B cell (primary cell): ENCODE data around the gene GRM8. TPM values are rescaled to one million over a fixed set of nuclear protein-coding genes. Genes with fewer than 3 reads are reported as not detected.

Experiments
- ATAC-seq: fragments of 200-7000 bp; cut with Tn5 transposase; one replicate; pipeline ENCODE4 v1.10.0; 2021; ENCODE audit warnings: low read depth, mild to moderate bottlenecking, moderate number of reproducible peaks, moderate library complexity
- CTCF ChIA-PET: fragments of 350-600 bp; sonication (Branson Sonifier 250); formaldehyde crosslinking; loops from one replicate; lab custom pipeline; 2021; ENCODE audit warnings: antibody characterized with exemption, inconsistent platforms; lab: Charles Lee
- POLR2A ChIA-PET: fragments of 350-600 bp; sonication (Branson Sonifier 250); formaldehyde crosslinking; loops from one replicate; lab custom pipeline; 2021; ENCODE audit warnings: antibody characterized with exemption; lab: Charles Lee
- DNase-seq: peaks from one replicate; pipeline ENCODE4 v3.0.0; 2013
- H2AFZ ChIP-seq: 2 replicates; pipeline ENCODE4 v1.6.1; 2012; ENCODE audit warnings: mild to moderate bottlenecking, low read depth, low read length; ENCODE audit not compliant: insufficient read depth, poor library complexity, severe bottlenecking
- H3K27ac ChIP-seq, 2 donors: 1 replicate in 1 of 2; 2 replicates in 1 of 2; pipeline ENCODE4 v1.5.1; 2012 to 2013; ENCODE audit warnings: low read length in 2 of 2, mild to moderate bottlenecking in 2 of 2, moderate library complexity in 1 of 2
- H3K27me3 ChIP-seq, 4 experiments: fragments of 200-600 bp in 1 of 4; sonication (generic) in 1 of 4; replicated peaks in 1 of 4; 1 replicate in 2 of 4; 2 replicates in 2 of 4; pipeline versions ENCODE4 v1.6.1 to v1.7.0; 2013 to 2016; ENCODE audit warnings: low read length in 3 of 4, mild to moderate bottlenecking in 2 of 4, mixed read lengths in 1 of 4, moderate library complexity in 1 of 4; ENCODE audit not compliant: insufficient read depth in 4 of 4, control insufficient read depth in 3 of 4; ENCODE audit errors: control extremely low read depth in 1 of 4
- H3K36me3 ChIP-seq, 2 experiments: replicated peaks in 1 of 2; 1 replicate in 1 of 2; 2 replicates in 1 of 2; pipeline versions ENCODE4 v1.6.1 to v1.7.1; 2013; ENCODE audit warnings: low read length in 1 of 2; ENCODE audit not compliant: insufficient read depth in 2 of 2, control insufficient read depth in 1 of 2; ENCODE audit errors: control extremely low read depth in 1 of 2, extremely low read depth in 1 of 2
- H3K4me1 ChIP-seq, 2 donors: fragments of 200-600 bp in 1 of 2; sonication (generic) in 1 of 2; 1 replicate in 1 of 2; 2 replicates in 1 of 2; pipeline versions ENCODE4 v1.5.1 to v1.6.1; 2013 to 2017; ENCODE audit warnings: low read length in 2 of 2; ENCODE audit not compliant: control insufficient read depth in 2 of 2, insufficient read depth in 2 of 2
- H3K4me2 ChIP-seq: replicated peaks from 2 replicates; pipeline ENCODE3; 2012; ENCODE audit warnings: mild to moderate bottlenecking, low read depth, low read length; ENCODE audit not compliant: poor library complexity, severe bottlenecking
- H3K4me3 ChIP-seq, 5 experiments: fragments of 200-600 bp in 1 of 5; sonication (generic) in 1 of 5; 1 replicate in 3 of 5; 2 replicates in 2 of 5; pipeline versions ENCODE4 v1.5.1 to v1.7.0; 2011 to 2016; ENCODE audit warnings: low read length in 4 of 5, mild to moderate bottlenecking in 4 of 5, low read depth in 2 of 5, control low read depth in 1 of 5, moderate library complexity in 1 of 5; ENCODE audit not compliant: insufficient read depth in 1 of 5; ENCODE audit errors: control extremely low read depth in 1 of 5, extremely low read depth in 1 of 5
- H3K79me2 ChIP-seq: fragments of 200-600 bp; sonication (generic); one replicate; pipeline ENCODE4 v1.6.0; 2016; ENCODE audit warnings: low read length; ENCODE audit not compliant: control insufficient read depth, insufficient read depth
- H3K9ac ChIP-seq: fragments of 200-600 bp; sonication (generic); 2 replicates; pipeline ENCODE4 v1.6.1; 2017; ENCODE audit warnings: mild to moderate bottlenecking, low read length, moderate library complexity
- H3K9me3 ChIP-seq, 3 donors: one replicate each; pipeline versions ENCODE4 v1.6.1 to v1.7.1; 2013; ENCODE audit warnings: low read length in 2 of 3; ENCODE audit not compliant: control insufficient read depth in 2 of 3, insufficient read depth in 1 of 3; ENCODE audit errors: control extremely low read depth in 1 of 3
- H4K20me1 ChIP-seq: 2 replicates; pipeline ENCODE4 v1.6.0; 2012; ENCODE audit warnings: mild to moderate bottlenecking, low read length; ENCODE audit not compliant: insufficient read depth, control insufficient read depth, poor library complexity, severe bottlenecking
- H3K27ac Mint-ChIP-seq: one replicate; pipeline ENCODE4 v1.8.0; 2021; ENCODE audit warnings: mixed read lengths
- H3K27me3 Mint-ChIP-seq: one replicate; pipeline ENCODE4 v1.8.0; 2021; ENCODE audit warnings: mixed read lengths
- H3K4me1 Mint-ChIP-seq: one replicate; pipeline ENCODE4 v1.8.0; 2021; ENCODE audit warnings: mixed read lengths
- H3K4me3 Mint-ChIP-seq: one replicate; pipeline ENCODE4 v1.8.0; 2021; ENCODE audit warnings: mixed read lengths
- H3K9me3 Mint-ChIP-seq: one replicate; pipeline ENCODE4 v1.8.0; 2022; ENCODE audit warnings: mixed read lengths; ENCODE audit not compliant: insufficient read depth
- CTCF ChIP-seq: fragments of 200-600 bp; IDR thresholded peaks from one replicate; pipeline ENCODE4 v1.8.0; 2022; ENCODE audit warnings: antibody characterized with exemption, mild to moderate bottlenecking
- EZH2 ChIP-seq: IDR thresholded peaks from 2 replicates; pipeline ENCODE4 v1.6.1; 2012; ENCODE audit warnings: borderline replicate concordance, low read depth, mild to moderate bottlenecking, moderate library complexity, low read length; ENCODE audit not compliant: insufficient read depth, poor library complexity, severe bottlenecking
- WGBS: methylation state at CpG from one replicate; pipeline ENCODE4 v1.1.5; 2013; ENCODE audit warnings: missing lambda C conversion rate; ENCODE audit not compliant: insufficient coverage; 5-methylcytosine and 5-hydroxymethylcytosine counted together
- intact Hi-C: fragments of 100-400 bp; cut with micrococcal nuclease; formaldehyde crosslinking; loops from one replicate; pipeline ENCODE4 v1.10.0; 2022
- polyA plus RNA-seq: library from polyadenylated mRNA; depleted of rRNA; stranded (reverse); fragments of >200 nt; gene quantifications from 2 replicates; pipeline ENCODE4 v1.2.3, GENCODE V29; 2012
- total RNA-seq, 2 donors: library from RNA; stranded (reverse); fragments of 120-200 nt in 1 of 2; gene quantifications; 1 replicate in 1 of 2; 2 replicates in 1 of 2; pipeline versions ENCODE4 v1.2.3 to v1.2.4, GENCODE V29; 2013 to 2022

GRM8 gene
- total and polyA plus RNA-seq, 2 donors (not counting 1 experiment from before 2014, with no cell fraction given), result not detected

DNA sequence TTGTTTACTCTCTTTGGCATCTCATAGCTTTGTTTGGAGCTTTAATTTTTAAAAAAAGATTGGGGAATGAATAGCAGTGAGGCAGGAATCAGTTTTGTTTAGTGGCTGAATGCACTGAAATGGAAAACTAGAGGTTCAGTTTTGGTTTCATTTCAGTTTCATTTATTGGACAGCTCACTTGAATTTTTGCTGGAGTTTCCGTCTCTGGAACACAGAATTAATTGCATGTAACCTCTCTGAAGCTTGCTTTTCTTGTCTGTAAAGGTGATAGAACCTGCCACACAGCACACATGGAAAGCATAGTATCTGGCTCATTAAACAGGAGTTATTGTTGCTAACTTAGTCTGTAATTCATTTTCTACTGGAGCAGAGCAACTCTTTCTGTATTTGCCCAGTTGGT is 7.1 kb downstream of the GRM8 start:
- H3K79me2 ChIP-seq, result no peaks in the 10 kb centered on the region
- no peak overlapping the region for H2AFZ ChIP-seq
- H3K9me3 Mint-ChIP-seq, result no peaks in the 10 kb centered on the region
- ATAC-seq, result no peak
- H3K4me2 ChIP-seq, result no peak overlapping the region
- peaks cover 1% of the 10 kb centered on the region for H3K4me1 Mint-ChIP-seq
- POLR2A ChIA-PET, result no interaction called here
- H3K4me1 ChIP-seq, result peaks cover 0 to 2% of the 10 kb centered on the region in 2 donors
- no peaks in the 10 kb centered on the region for H4K20me1 ChIP-seq
- H3K27me3 Mint-ChIP-seq, result peaks cover 53% of the 10 kb centered on the region
- H3K9me3 ChIP-seq, result no peaks in the 10 kb centered on the region
- no CpG with 5 or more reads among the region's 1 CpG for WGBS
- H3K4me3 Mint-ChIP-seq, result no peak overlapping the region
- no peak overlapping the region for H3K27ac ChIP-seq
- H3K9ac ChIP-seq, result no peak overlapping the region
- intact Hi-C loops, result no loop called here
- TF ChIP-seq CTCF (no peak), EZH2 (no peak)
- H3K4me3 ChIP-seq, result no peak overlapping the region
- no peak overlapping the region for H3K27ac Mint-ChIP-seq
- CTCF ChIA-PET, result interaction anchor here (0.6 to 1.0 kb wide), 3 partner anchors 9 to 47 kb away, joined by 3 to 6 read pairs (median 3); no protein-coding TSS in a partner anchor
- H3K27me3 ChIP-seq, result peaks cover 0 to 33% (median 25%) of the 10 kb centered on the region in 4 experiments
- no peak for DNase-seq
- no peaks in the 10 kb centered on the region for H3K36me3 ChIP-seq

DNA sequence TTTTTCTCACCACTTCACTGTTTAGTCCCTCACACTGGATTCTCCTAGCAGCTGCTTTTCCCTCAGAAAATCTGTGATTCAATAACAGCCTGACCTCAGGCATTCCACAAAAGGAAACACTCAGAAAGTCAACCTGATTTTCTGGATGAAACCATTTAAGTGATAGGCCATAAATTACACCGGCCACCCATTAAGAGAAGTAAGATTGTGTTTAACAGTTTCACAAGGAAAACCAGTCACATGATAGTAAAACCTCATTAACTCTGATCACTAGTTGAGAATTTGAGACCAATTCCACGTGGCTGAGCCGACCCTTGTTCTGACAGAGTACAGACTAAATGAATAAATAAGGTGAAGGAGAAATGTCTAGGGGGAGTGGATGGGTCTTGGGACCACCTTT is 7.7 kb downstream of the GRM8 start:
- Histone ChIP-seq H3K9me3 (no peaks in the 10 kb centered on the region), H3K9ac (no peak overlapping the region), H2AFZ (no peak overlapping the region), H3K27me3 (peaks cover 0 to 28% (median 19%) of the 10 kb centered on the region in 4 experiments), H3K27ac (no peak overlapping the region), H3K36me3 (no peaks in the 10 kb centered on the region), H4K20me1 (no peaks in the 10 kb centered on the region), H3K4me2 (no peak overlapping the region), H3K4me1 (no peaks in the 10 kb centered on the region), H3K4me3 (no peak overlapping the region), H3K79me2 (no peaks in the 10 kb centered on the region)
- ChIA-PET POLR2A (no interaction called here), CTCF (interaction anchor here (1.0 kb wide), 1 partner anchor 10 kb away, joined by 6 read pairs; no protein-coding TSS in a partner anchor)
- ATAC-seq (no peak), DNase-seq (no peak)
- peaks cover 53% of the 10 kb centered on the region for H3K27me3 Mint-ChIP-seq
- intact Hi-C loops, result no loop called here
- H3K27ac Mint-ChIP-seq, result no peak overlapping the region
- H3K9me3 Mint-ChIP-seq, result no peaks in the 10 kb centered on the region
- no peaks in the 10 kb centered on the region for H3K4me1 Mint-ChIP-seq
- no peak overlapping the region for H3K4me3 Mint-ChIP-seq
- TF ChIP-seq EZH2, result no peak
- no peak for TF ChIP-seq CTCF
- whole genome bisulfite sequencing, result no CpG with 5 or more reads among the region's 3 CpGs
